ENCODE results near the gene TNC. TPM values are rescaled to one million over a fixed set of nuclear protein-coding genes. Genes with fewer than 3 reads are reported as not detected.

TNC gene
- polyA plus RNA-seq, 1 experiment = 648 TPM

DNA sequence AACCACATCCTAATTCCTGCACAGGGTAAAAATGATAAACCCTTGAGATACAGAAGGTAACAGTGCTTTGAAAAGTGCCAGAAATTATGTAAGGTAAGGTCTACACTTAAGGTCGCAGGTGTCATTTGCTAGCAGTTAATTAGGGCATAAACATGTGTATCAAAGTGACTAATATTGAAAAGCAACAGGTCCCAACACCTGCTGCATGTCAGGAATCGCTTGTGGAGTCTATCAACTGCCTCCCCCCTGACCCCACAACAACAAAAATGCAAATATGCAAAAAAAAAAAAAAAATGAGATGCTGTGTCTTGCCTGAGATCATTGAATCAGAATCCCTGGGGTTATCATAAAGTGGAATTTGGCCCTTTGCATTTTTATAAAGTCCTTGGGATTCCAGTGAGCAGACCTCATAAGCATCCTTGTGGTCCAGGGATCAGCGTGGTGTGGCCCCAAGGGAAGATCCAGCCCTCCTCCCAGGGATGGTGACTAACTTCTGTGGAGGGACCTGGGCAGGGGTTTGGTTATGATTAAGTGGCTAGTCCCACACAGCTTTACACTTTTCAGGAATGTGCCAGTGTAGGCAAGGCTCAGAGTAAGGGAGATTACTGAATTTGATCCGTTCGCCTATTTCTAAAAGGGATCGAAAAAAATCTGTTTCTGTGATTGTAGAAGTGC lies 95.1 kb downstream of the TNC start:
- Histone ChIP-seq H3K27me3 (ENCODE audit: control insufficient read depth, insufficient read depth, low read length) (no peaks in the 10 kb centered on the region), H3K36me3 (ENCODE audit: control insufficient read depth, insufficient read depth, low read length) (no peaks in the 10 kb centered on the region; the same call in none of the 2 replicates), H3K4me3 (ENCODE audit: low read depth, low read length) (no peak overlapping the region)
- peak; percentile 81 for DNase-seq (ENCODE audit: low read depth)
- CTCF ChIA-PET = interaction anchor here (0.8 kb wide), 1 partner anchor 7 kb away, joined by 3 read pairs; no protein-coding TSS in a partner anchor
- POLR2A ChIA-PET = no interaction called here
- TF ChIP-seq, protein P1, sequence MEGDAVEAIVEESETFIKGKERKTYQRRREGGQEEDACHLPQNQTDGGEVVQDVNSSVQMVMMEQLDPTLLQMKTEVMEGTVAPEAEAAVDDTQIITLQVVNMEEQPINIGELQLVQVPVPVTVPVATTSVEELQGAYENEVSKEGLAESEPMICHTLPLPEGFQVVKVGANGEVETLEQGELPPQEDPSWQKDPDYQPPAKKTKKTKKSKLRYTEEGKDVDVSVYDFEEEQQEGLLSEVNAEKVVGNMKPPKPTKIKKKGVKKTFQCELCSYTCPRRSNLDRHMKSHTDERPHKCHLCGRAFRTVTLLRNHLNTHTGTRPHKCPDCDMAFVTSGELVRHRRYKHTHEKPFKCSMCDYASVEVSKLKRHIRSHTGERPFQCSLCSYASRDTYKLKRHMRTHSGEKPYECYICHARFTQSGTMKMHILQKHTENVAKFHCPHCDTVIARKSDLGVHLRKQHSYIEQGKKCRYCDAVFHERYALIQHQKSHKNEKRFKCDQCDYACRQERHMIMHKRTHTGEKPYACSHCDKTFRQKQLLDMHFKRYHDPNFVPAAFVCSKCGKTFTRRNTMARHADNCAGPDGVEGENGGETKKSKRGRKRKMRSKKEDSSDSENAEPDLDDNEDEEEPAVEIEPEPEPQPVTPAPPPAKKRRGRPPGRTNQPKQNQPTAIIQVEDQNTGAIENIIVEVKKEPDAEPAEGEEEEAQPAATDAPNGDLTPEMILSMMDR (IDR thresholded peaks at IDR 0.05; ENCODE audit: insufficient read depth, low read depth, low read length) = no peak

DNA sequence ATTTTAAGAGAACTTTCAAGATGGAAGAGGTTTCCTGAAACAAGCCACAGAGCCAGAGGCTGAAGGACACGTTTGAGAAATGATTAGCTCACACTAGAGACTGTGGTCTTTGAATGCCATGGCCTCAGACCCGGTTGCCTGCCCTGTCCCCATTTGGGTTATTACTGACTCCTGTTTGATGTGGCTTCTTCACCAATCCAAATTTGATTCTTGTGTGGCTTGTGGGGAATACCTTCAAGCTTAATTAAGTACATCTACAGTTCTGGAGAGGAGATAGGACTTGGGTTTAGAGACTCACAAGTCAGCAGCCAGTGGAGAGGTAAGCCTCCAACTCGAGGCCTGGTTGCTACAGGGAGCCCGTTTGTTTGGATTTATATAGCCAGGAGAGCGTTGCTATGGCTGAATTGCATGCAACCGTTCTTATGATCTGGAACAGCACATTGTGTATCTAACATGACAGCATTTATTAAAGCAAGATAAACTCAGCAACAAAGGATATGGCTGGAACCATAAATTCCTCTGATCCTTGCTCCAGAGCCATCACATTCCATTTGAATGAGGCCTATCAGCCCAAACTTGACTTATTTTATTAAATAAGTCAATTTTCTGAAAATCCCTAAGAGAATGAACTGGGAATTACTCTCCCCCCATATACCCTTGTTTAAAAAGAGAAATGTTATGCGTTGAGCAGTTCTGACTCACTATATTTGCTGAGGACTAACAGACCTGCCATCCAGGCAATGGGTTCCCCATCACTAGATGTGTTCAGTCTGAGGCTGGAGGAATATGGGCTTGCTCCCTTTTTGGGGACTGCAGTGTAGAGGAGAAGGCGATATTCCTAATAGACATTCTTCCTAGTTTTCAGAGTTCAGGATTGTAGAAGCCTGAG lies 99.2 kb downstream of the TNC start:
- TF ChIP-seq, protein P1 (IDR thresholded peaks at IDR 0.05; ENCODE audit: insufficient read depth, low read depth, low read length) = no peak
- CTCF ChIA-PET = interaction anchor here (1.0 to 5.7 kb wide), 2 partner anchors 105 to 338 kb away, joined by 3 to 61 read pairs; partner anchors contain the start of gene TEX48

DNA sequence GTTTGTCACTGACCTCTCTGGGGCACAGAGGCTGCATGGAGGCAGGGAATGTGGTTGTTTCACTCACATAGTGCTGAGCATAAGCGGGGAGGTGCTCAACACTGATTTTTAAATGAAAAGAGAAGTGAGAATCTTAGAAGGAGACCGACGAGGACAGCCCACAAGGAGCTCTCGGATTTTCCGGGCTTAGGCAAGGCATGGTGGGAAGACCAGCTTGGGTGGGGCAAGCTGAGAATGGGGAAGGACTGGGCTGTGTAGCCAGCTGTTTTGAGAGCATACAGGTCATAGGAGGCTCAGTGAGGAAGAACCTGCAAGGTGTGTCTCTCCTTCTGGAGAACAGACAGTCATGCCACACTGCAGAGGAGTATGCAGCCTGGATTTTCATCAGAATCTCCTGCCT lies 101.6 kb downstream of the TNC start:
- POLR2A ChIA-PET = no interaction called here
- no peaks in the 10 kb centered on the region for H3K36me3 ChIP-seq (ENCODE audit: control insufficient read depth, insufficient read depth, low read length)
- H3K4me3 ChIP-seq (ENCODE audit: low read depth, low read length) = no peak overlapping the region
- DNase-seq (ENCODE audit: low read depth) = no peak
- CTCF ChIA-PET = interaction anchor here (0.7 to 5.7 kb wide), 10 partner anchors 17 to 610 kb away, joined by 3 to 61 read pairs (median 21); partner anchors contain the start of gene TEX48
- TF ChIP-seq, protein P1 (IDR thresholded peaks at IDR 0.05; ENCODE audit: insufficient read depth, low read depth, low read length) = no peak
- H3K27me3 ChIP-seq (ENCODE audit: control insufficient read depth, insufficient read depth, low read length) = no peaks in the 10 kb centered on the region

More for the DNA sequence above, 99.2 kb downstream of the TNC start:
- no peaks in the 10 kb centered on the region; the same call in none of the 2 replicates for H3K36me3 ChIP-seq (ENCODE audit: control insufficient read depth, insufficient read depth, low read length)
- H3K4me3 ChIP-seq (ENCODE audit: low read depth, low read length) = no peak overlapping the region
- POLR2A ChIA-PET = no interaction called here
- H3K27me3 ChIP-seq (ENCODE audit: control insufficient read depth, insufficient read depth, low read length) = no peaks in the 10 kb centered on the region
- DNase-seq (ENCODE audit: low read depth) = peak; percentile 90

DNA sequence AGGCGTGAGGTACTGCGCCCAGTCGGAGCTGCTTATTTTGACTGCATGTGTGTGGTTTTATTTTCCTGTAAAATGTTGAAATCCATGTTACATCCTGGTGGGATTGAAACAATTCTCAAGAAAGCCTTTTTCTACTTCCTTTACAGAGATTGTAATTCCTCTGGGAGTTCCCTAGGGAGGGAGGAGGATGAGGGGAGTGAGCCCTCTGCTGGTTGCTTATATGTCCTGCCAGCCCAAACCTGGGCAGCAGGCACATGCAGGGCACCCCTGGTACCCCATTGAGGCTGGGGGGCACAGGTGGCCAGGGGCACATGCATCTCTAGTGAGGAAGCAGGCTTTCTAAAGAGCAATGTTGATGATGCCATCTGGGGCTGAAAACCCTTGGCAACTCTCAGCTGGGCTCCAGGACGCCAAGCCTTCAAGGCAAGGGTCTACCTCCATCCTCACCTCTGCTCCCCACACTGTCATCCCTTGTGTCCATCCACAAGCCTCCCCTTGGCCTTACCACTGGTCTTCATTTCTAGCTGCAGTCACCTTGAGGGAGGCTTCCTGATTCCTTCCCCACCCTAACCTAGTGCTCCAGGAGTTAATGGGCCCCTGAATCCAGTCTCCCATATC lies 102.8 kb downstream of the TNC start:
- TF ChIP-seq, protein P1 (IDR thresholded peaks at IDR 0.05; ENCODE audit: insufficient read depth, low read depth, low read length) = peak; percentile 88
- no peak for DNase-seq (ENCODE audit: low read depth)
- ChIA-PET POLR2A (no interaction called here), CTCF (interaction anchor here (0.6 to 5.9 kb wide), 38 partner anchors 10 to 612 kb away, joined by 3 to 61 read pairs (median 4); partner anchors contain the start of gene TEX48)
- Histone ChIP-seq H3K36me3 (ENCODE audit: control insufficient read depth, insufficient read depth, low read length) (no peaks in the 10 kb centered on the region), H3K4me3 (ENCODE audit: low read depth, low read length) (no peak overlapping the region), H3K27me3 (ENCODE audit: control insufficient read depth, insufficient read depth, low read length) (no peaks in the 10 kb centered on the region; the same call in 1 of the 2 replicates)

Data from BJ (cell line).